Loucy (cell line): ENCODE results near the gene SIL1.

Source experiments
- H2AFZ ChIP-seq: fragments of 200-600 bp; sonication (generic); 2 replicates; pipeline ENCODE4 v1.6.0; 2016; ENCODE audit warnings: antibody characterized with exemption, mild to moderate bottlenecking, low read length, moderate library complexity
- H3F3A ChIP-seq: fragments of 200-600 bp; 2 replicates; pipeline ENCODE4 v1.6.0; 2016; ENCODE audit warnings: antibody characterized with exemption, low read depth, mild to moderate bottlenecking
- H3K27me3 ChIP-seq: fragments of 200-600 bp; sonication (generic); 2 replicates; pipeline ENCODE4 v1.6.1; 2014; ENCODE audit warnings: low read length, mild to moderate bottlenecking; ENCODE audit not compliant: insufficient read depth, poor library complexity, severe bottlenecking
- H3K36me3 ChIP-seq: fragments of 200-600 bp; sonication (generic); 2 replicates; pipeline ENCODE4 v1.6.1; 2016; ENCODE audit warnings: low read length; ENCODE audit not compliant: insufficient read depth
- H3K4me1 ChIP-seq: fragments of 200-600 bp; sonication (generic); 2 replicates; pipeline ENCODE4 v1.5.1; 2014; ENCODE audit warnings: low read length, mild to moderate bottlenecking; ENCODE audit not compliant: insufficient read depth, poor library complexity, severe bottlenecking
- H3K4me2 ChIP-seq: fragments of 200-600 bp; sonication (generic); 2 replicates; pipeline ENCODE4 v1.6.0; 2014; ENCODE audit warnings: antibody characterized with exemption, low read length, low read depth, mild to moderate bottlenecking; ENCODE audit not compliant: poor library complexity, severe bottlenecking
- H3K4me3 ChIP-seq: fragments of 200-600 bp; sonication (generic); 2 replicates; pipeline ENCODE4 v1.5.1; 2014; ENCODE audit warnings: low read length, mild to moderate bottlenecking, mixed read lengths; ENCODE audit not compliant: poor library complexity, severe bottlenecking
- H3K79me2 ChIP-seq: fragments of 200-600 bp; sonication (generic); 2 replicates; pipeline ENCODE4 v1.6.1; 2014; ENCODE audit warnings: low read length; ENCODE audit not compliant: insufficient read depth
- H3K9ac ChIP-seq: fragments of 200-600 bp; sonication (generic); 2 replicates; pipeline ENCODE4 v1.6.0; 2014; ENCODE audit warnings: mild to moderate bottlenecking, low read depth, low read length, moderate library complexity; ENCODE audit not compliant: poor library complexity, severe bottlenecking
- H3K9me2 ChIP-seq: fragments of 200-600 bp; sonication (generic); replicated peaks from 2 replicates; pipeline ENCODE4 v1.6.1; 2016; ENCODE audit warnings: low read depth, low read length, mixed read lengths
- H3K9me3 ChIP-seq: fragments of 200-600 bp; sonication (generic); 2 replicates; pipeline ENCODE4 v1.6.1; 2014; ENCODE audit warnings: mild to moderate bottlenecking, antibody characterized with exemption, low read length, low read depth; ENCODE audit not compliant: insufficient read depth
- H4K20me1 ChIP-seq: fragments of 200-600 bp; sonication (generic); 2 replicates; pipeline ENCODE4 v1.6.0; 2014; ENCODE audit warnings: antibody characterized with exemption, low read length, mild to moderate bottlenecking; ENCODE audit not compliant: insufficient read depth, poor library complexity, severe bottlenecking
- CTCF ChIP-seq: fragments of 200-600 bp; sonication (generic); conservative IDR thresholded peaks from 2 replicates; pipeline ENCODE4 v1.5.1; 2014; ENCODE audit warnings: mild to moderate bottlenecking, antibody characterized with exemption, low read length
- EZH2phosphoT487 ChIP-seq: fragments of 200-600 bp; IDR thresholded peaks from 2 replicates; pipeline ENCODE4 v1.6.1; 2018; ENCODE audit warnings: antibody characterized with exemption, mild to moderate bottlenecking, moderate library complexity, borderline replicate concordance

SIL1 gene

DNA sequence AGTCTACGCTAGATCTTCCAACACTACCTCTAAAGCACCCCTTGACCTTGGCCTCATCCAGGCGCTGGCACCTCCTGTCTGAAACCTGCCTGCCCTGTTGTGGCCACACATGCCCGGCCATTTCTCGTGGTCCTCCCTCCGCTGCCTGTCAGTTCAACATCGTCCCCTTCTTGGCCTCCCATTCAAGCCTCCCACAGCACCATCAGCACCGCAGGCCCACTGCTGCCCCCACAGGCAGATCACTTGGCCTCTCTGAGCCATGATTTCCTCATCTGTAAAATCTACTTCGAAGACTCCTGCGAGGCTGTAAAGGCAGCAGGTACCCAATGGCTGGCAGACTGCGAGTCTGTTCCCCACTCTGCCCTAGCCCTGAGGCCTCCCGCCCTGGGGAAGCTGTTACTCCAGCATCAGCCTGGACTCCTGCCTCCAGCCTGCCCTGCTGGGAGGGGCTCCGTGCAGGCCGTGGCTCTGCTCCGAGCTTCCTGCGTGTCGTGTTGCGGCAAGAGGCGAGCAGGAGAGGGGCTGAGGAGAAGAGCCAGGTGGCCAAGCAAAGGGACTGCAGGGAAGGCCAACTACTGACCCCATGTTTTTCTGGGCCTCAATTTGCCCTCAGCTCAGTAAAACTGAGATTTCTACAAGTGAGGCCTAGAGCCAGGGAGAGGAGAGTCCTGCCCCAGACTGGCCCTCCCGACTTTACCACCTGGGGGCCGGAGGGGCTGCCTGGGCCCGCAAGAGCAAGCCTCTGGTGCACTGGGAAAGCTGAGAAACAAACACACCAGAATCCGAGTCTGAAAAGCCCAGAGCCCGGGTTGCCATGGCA, 252.5 kb downstream of the SIL1 start:
- no peak overlapping the region for H3K4me2 ChIP-seq
- H3K4me1 ChIP-seq: peaks cover 33% of the 10 kb centered on the region
- H2AFZ ChIP-seq: no peak overlapping the region
- no peaks in the 10 kb centered on the region for H3K79me2 ChIP-seq
- no peaks in the 10 kb centered on the region for H3K9me3 ChIP-seq
- no peaks in the 10 kb centered on the region for H3K27me3 ChIP-seq
- H3K9ac ChIP-seq: no peak overlapping the region
- no peak overlapping the region for H3K4me3 ChIP-seq
- TF ChIP-seq EZH2phosphoT487: no peak
- TF ChIP-seq CTCF: peak; percentile 32; the same call in 1 of the 2 replicates
- H4K20me1 ChIP-seq: no peaks in the 10 kb centered on the region
- no peaks in the 10 kb centered on the region for H3K9me2 ChIP-seq
- H3F3A ChIP-seq: no peaks in the 10 kb centered on the region
- peaks cover 6% of the 10 kb centered on the region; the same call in 1 of the 2 replicates for H3K36me3 ChIP-seq

- no peak overlapping the region for H3K9ac ChIP-seq
- H4K20me1 ChIP-seq: no peaks in the 10 kb centered on the region
- H3K79me2 ChIP-seq: no peaks in the 10 kb centered on the region
- no peak overlapping the region for H3K4me2 ChIP-seq
- no peaks in the 10 kb centered on the region for H3K27me3 ChIP-seq
- H3K9me3 ChIP-seq: no peaks in the 10 kb centered on the region
- no peaks in the 10 kb centered on the region for H3K9me2 ChIP-seq
- peaks cover 6% of the 10 kb centered on the region; the same call in 1 of the 2 replicates for H3K36me3 ChIP-seq
- TF ChIP-seq CTCF: no peak
- no peak for TF ChIP-seq EZH2phosphoT487
- H3K4me1 ChIP-seq: peaks cover 37% of the 10 kb centered on the region
- no peak overlapping the region for H2AFZ ChIP-seq
- no peaks in the 10 kb centered on the region for H3F3A ChIP-seq
- H3K4me3 ChIP-seq: no peak overlapping the region
These were observed 253.4 kb downstream of the SIL1 start for GRCh38 chr5:138944527-138945322.

- Histone ChIP-seq H3K9me2 (no peaks in the 10 kb centered on the region), H2AFZ (no peak overlapping the region), H4K20me1 (no peaks in the 10 kb centered on the region), H3K9ac (no peak overlapping the region), H3F3A (no peaks in the 10 kb centered on the region), H3K4me3 (no peak overlapping the region), H3K9me3 (no peaks in the 10 kb centered on the region), H3K36me3 (peaks cover 6% of the 10 kb centered on the region; the same call in 1 of the 2 replicates), H3K79me2 (no peaks in the 10 kb centered on the region), H3K4me1 (peaks cover 37% of the 10 kb centered on the region), H3K27me3 (no peaks in the 10 kb centered on the region), H3K4me2 (no peak overlapping the region)
- TF ChIP-seq EZH2phosphoT487 (no peak), CTCF (no peak)
These were observed 254.5 kb downstream of the SIL1 start for GRCh38 chr5:138943599-138944173.
